Measurements from ENCODE around the gene NCOA5.

Gene NCOA5

DNA sequence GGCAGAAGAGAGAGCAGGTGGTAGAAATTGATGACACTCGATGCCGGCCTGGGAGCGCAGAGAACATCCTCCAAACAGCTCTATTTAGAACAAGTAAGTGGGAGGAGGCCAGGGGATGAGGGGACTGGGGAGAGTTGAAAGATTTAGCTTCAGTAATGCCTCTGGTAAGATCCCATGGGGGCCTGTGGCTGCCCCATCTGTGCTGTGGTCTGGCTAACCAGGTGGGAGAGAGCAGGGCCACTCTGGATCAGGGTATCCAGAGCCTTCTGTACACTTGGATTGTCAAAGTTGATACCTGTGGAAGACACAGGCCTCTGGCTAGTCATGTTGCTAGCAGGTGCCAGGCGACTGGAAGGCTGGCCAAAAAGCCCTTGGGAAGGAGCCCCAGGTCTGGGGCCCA lies 27.6 kb downstream of the NCOA5 start:
- TF ChIP-seq, protein P1, sequence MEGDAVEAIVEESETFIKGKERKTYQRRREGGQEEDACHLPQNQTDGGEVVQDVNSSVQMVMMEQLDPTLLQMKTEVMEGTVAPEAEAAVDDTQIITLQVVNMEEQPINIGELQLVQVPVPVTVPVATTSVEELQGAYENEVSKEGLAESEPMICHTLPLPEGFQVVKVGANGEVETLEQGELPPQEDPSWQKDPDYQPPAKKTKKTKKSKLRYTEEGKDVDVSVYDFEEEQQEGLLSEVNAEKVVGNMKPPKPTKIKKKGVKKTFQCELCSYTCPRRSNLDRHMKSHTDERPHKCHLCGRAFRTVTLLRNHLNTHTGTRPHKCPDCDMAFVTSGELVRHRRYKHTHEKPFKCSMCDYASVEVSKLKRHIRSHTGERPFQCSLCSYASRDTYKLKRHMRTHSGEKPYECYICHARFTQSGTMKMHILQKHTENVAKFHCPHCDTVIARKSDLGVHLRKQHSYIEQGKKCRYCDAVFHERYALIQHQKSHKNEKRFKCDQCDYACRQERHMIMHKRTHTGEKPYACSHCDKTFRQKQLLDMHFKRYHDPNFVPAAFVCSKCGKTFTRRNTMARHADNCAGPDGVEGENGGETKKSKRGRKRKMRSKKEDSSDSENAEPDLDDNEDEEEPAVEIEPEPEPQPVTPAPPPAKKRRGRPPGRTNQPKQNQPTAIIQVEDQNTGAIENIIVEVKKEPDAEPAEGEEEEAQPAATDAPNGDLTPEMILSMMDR (conservative IDR thresholded peaks at IDR 0.05; ENCODE audit: low read depth, low read length), result no peak
- no peak overlapping the region for H3K4me3 ChIP-seq (ENCODE audit: low read length)
- DNase-seq (ENCODE audit: low read depth), result no peak

GRCh38 chr20:46060975-46061374 lies 28.8 kb downstream of the NCOA5 start:
- TF ChIP-seq, protein P1 (conservative IDR thresholded peaks at IDR 0.05; ENCODE audit: low read depth, low read length), result no peak
- H3K4me3 ChIP-seq (ENCODE audit: low read length), result no peak overlapping the region
- DNase-seq (ENCODE audit: low read depth), result no peak

GRCh38 chr20:46060301-46060881 lies 29.4 kb downstream of the NCOA5 start:
- TF ChIP-seq, protein P1 (conservative IDR thresholded peaks at IDR 0.05; ENCODE audit: low read depth, low read length), result no peak
- no peak for DNase-seq (ENCODE audit: low read depth)
- no peak overlapping the region for H3K4me3 ChIP-seq (ENCODE audit: low read length)

- DNase-seq (ENCODE audit: low read depth), result no peak
- H3K4me3 ChIP-seq (ENCODE audit: low read length), result peak overlapping the region; percentile 21
- TF ChIP-seq, protein P1 (conservative IDR thresholded peaks at IDR 0.05; ENCODE audit: low read depth, low read length), result no peak
Measured at GRCh38 chr20:46058599-46059281, 31.0 kb downstream of the NCOA5 start.

- no peak for DNase-seq (ENCODE audit: low read depth)
- peak overlapping the region; percentile 21 for H3K4me3 ChIP-seq (ENCODE audit: low read length)
- TF ChIP-seq, protein P1 (conservative IDR thresholded peaks at IDR 0.05; ENCODE audit: low read depth, low read length), result peak; percentile 48
Measured at GRCh38 chr20:46057856-46058598, 31.7 kb downstream of the NCOA5 start.

- TF ChIP-seq, protein P1 (conservative IDR thresholded peaks at IDR 0.05; ENCODE audit: low read depth, low read length), result no peak
Measured at GRCh38 chr20:46056970-46057855, 32.5 kb downstream of the NCOA5 start.

More at GRCh38 chr20:46056970-46057855, 32.5 kb downstream of the NCOA5 start:
- H3K4me3 ChIP-seq (ENCODE audit: low read length), result no peak overlapping the region
- DNase-seq (ENCODE audit: low read depth), result no peak

Data from retinal pigment epithelial cell (primary cell).